Suppressor macrophage treated with lipopolysaccharide for 4 hours (primary cell): Measurements from ENCODE around the gene ELFN2.
"Not testable (repeated sequence)": the region's sequence is repeated elsewhere in the genome, so short reads cannot be mapped to it uniquely, and the experiment has no call there.

Experiments used
- DNase-seq: peaks from one replicate; pipeline ENCODE4 v3.0.0-alpha.2; 2020

ELFN2 gene

GRCh38 chr22:37331856-37332536, 95.3 kb downstream of the ELFN2 start:
- no peak for DNase-seq

GRCh38 chr22:37331034-37331428, 96.2 kb downstream of the ELFN2 start:
- DNase-seq = no peak

GRCh38 chr22:37330200-37331033, 96.9 kb downstream of the ELFN2 start:
- no peak for DNase-seq

- no peak for DNase-seq
These were observed 97.8 kb downstream of the ELFN2 start for GRCh38 chr22:37329238-37330140.

- not testable (repeated sequence) for DNase-seq
These were observed 98.6 kb downstream of the ELFN2 start for GRCh38 chr22:37328538-37329237.

GRCh38 chr22:37328017-37328416, 99.3 kb downstream of the ELFN2 start:
- no peak for DNase-seq

- DNase-seq = no peak
These were observed 100.6 kb downstream of the ELFN2 start for GRCh38 chr22:37326726-37327125.

- no peak for DNase-seq
These were observed 102.3 kb downstream of the ELFN2 start for GRCh38 chr22:37325039-37325395.

- no peak for DNase-seq
These were observed 102.8 kb downstream of the ELFN2 start for GRCh38 chr22:37324340-37325038.

- DNase-seq = peak; percentile 61
These were observed 106.3 kb downstream of the ELFN2 start for GRCh38 chr22:37320726-37321677.

- DNase-seq = no peak
These were observed 107.8 kb downstream of the ELFN2 start for GRCh38 chr22:37319469-37319868.

- no peak for DNase-seq
These were observed 108.7 kb downstream of the ELFN2 start for GRCh38 chr22:37318364-37319109.
